Glutamatergic neuron (in vitro differentiated cells): ENCODE measurements around the gene TPST2. TPM values are rescaled to one million over a fixed set of nuclear protein-coding genes. Genes with fewer than 3 reads are reported as not detected.
A peak's percentile ranks its signal among the peaks of the same experiment; 100 is the strongest.

Experiments used
- DNase-seq: peaks from one replicate; pipeline ENCODE4 v3.0.0; 2022
- H3K27ac Mint-ChIP-seq: one replicate; pipeline ENCODE4 v1.8.0; 2020; ENCODE audit warnings: mild to moderate bottlenecking, mixed read lengths, inconsistent platforms; ENCODE audit not compliant: unreplicated experiment
- H3K27me3 Mint-ChIP-seq: one replicate; pipeline ENCODE4 v1.8.0; 2020; ENCODE audit warnings: mild to moderate bottlenecking, moderate library complexity, mixed read lengths, inconsistent platforms; ENCODE audit not compliant: unreplicated experiment
- H3K36me3 Mint-ChIP-seq: one replicate; pipeline ENCODE4 v1.8.0; 2020; ENCODE audit warnings: mild to moderate bottlenecking, mixed read lengths, inconsistent platforms; ENCODE audit not compliant: unreplicated experiment
- H3K4me1 Mint-ChIP-seq: one replicate; pipeline ENCODE4 v1.8.0; 2020; ENCODE audit warnings: mild to moderate bottlenecking, low read depth, mixed read lengths, inconsistent platforms; ENCODE audit not compliant: unreplicated experiment
- H3K4me3 Mint-ChIP-seq: one replicate; pipeline ENCODE4 v1.8.0; 2020; ENCODE audit warnings: mild to moderate bottlenecking, mixed read lengths, inconsistent platforms; ENCODE audit not compliant: unreplicated experiment
- H3K9me3 Mint-ChIP-seq: one replicate; pipeline ENCODE4 v1.8.0; 2020; ENCODE audit warnings: mild to moderate bottlenecking, moderate library complexity, mixed read lengths, inconsistent platforms; ENCODE audit not compliant: unreplicated experiment
- total RNA-seq: library from RNA; stranded (reverse); fragmentation: NEBNext Ultra II Directional; extraction: Animal tissue kit (Norgen Biotek cat#: 25700); gene quantifications from one replicate; pipeline ENCODE4 v1.2.1, GENCODE V29; 2021; ENCODE audit not compliant: unreplicated experiment
- TF ChIP-seq, protein P1 (sequence below): fragments of 200-600 bp; sonication (generic); IDR thresholded peaks from one replicate; pipeline ENCODE4 v1.5.0; 2021; ENCODE audit not compliant: partially characterized antibody, unreplicated experiment

The TPST2 gene
- total RNA-seq, 1 donor from 2014 or later = 10.6 TPM

GRCh38 chr22:26485806-26486390 is 104.0 kb downstream of the TPST2 start:
- DNase-seq = no peak
- H3K36me3 Mint-ChIP-seq = no peaks in the 10 kb centered on the region
- TF ChIP-seq, protein P1, sequence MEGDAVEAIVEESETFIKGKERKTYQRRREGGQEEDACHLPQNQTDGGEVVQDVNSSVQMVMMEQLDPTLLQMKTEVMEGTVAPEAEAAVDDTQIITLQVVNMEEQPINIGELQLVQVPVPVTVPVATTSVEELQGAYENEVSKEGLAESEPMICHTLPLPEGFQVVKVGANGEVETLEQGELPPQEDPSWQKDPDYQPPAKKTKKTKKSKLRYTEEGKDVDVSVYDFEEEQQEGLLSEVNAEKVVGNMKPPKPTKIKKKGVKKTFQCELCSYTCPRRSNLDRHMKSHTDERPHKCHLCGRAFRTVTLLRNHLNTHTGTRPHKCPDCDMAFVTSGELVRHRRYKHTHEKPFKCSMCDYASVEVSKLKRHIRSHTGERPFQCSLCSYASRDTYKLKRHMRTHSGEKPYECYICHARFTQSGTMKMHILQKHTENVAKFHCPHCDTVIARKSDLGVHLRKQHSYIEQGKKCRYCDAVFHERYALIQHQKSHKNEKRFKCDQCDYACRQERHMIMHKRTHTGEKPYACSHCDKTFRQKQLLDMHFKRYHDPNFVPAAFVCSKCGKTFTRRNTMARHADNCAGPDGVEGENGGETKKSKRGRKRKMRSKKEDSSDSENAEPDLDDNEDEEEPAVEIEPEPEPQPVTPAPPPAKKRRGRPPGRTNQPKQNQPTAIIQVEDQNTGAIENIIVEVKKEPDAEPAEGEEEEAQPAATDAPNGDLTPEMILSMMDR = no peak
- peaks cover 3% of the 10 kb centered on the region for H3K9me3 Mint-ChIP-seq
- H3K4me1 Mint-ChIP-seq = peaks cover 19% of the 10 kb centered on the region
- no peak overlapping the region for H3K27ac Mint-ChIP-seq
- H3K27me3 Mint-ChIP-seq = peaks cover 3% of the 10 kb centered on the region
- no peak overlapping the region for H3K4me3 Mint-ChIP-seq

GRCh38 chr22:26485013-26485412 is 104.9 kb downstream of the TPST2 start:
- peaks cover 3% of the 10 kb centered on the region for H3K27me3 Mint-ChIP-seq
- H3K27ac Mint-ChIP-seq = no peak overlapping the region
- H3K9me3 Mint-ChIP-seq = peaks cover 3% of the 10 kb centered on the region
- no peak for DNase-seq
- no peaks in the 10 kb centered on the region for H3K36me3 Mint-ChIP-seq
- peaks cover 19% of the 10 kb centered on the region for H3K4me1 Mint-ChIP-seq
- TF ChIP-seq, protein P1 = no peak
- H3K4me3 Mint-ChIP-seq = peak overlapping the region; percentile 92

DNA sequence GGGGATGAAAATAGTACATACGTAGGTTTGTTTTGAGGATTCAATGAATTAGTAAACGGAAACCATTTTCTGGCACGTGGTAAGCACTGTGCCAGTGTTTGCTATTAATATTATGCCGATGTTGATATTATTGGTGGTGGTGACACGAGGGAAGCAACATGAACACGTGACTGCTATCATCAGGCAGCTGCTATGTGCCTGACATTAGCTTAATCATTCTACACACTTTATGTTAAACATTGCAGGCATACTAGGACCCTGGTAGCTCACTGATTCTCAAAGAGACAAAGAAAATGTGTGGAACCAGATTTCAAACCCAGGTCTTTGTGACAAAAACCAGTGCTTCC is 105.6 kb downstream of the TPST2 start:
- no peak for DNase-seq
- Mint-ChIP-seq H3K9me3 (peaks cover 3% of the 10 kb centered on the region), H3K4me3 (peak overlapping the region; percentile 92), H3K4me1 (peaks cover 25% of the 10 kb centered on the region), H3K27ac (peak overlapping the region; percentile 86), H3K36me3 (no peaks in the 10 kb centered on the region), H3K27me3 (peaks cover 3% of the 10 kb centered on the region)
- TF ChIP-seq, protein P1 = no peak

GRCh38 chr22:26483439-26484359 is 106.2 kb downstream of the TPST2 start, which contains the start of the genes HPS4 and SRRD:
HPS4 (minus strand) TSS chr22:26483783; CDS start chr22:26481762, 2,021 bp downstream.
SRRD (plus strand) TSS chr22:26483877; CDS start chr22:26483891, 14 bp downstream.
- Mint-ChIP-seq H3K4me3 (peak within 1 kb of the TSS; percentile 98), H3K27me3 (peaks cover 3% of the 10 kb centered on the region), H3K36me3 (no peaks in the 10 kb centered on the region), H3K4me1 (peaks cover 32% of the 10 kb centered on the region), H3K9me3 (peaks cover 3% of the 10 kb centered on the region), H3K27ac (peak within 1 kb of the TSS; percentile 98)
- peak; percentile 94 for DNase-seq
- TF ChIP-seq, protein P1 = no peak
